Superior temporal gyrus (tissue), 1 donor: ENCODE data around the gene INSC.
A peak's percentile ranks its signal among the peaks of the same experiment; 100 is the strongest.

ENCODE experiments used
- DNase-seq: peaks from one replicate; pipeline ENCODE4 v3.0.0-alpha.2; 2016; ENCODE audit errors: extremely low spot score

INSC gene

GRCh38 chr11:15185021-15185420 lies 70.3 kb downstream of the INSC start:
- DNase-seq = no peak

GRCh38 chr11:15186146-15186545 lies 71.4 kb downstream of the INSC start:
- no peak for DNase-seq

- no peak for DNase-seq
Observed at GRCh38 chr11:15189189-15189588, 74.5 kb downstream of the INSC start.

- DNase-seq = no peak
Observed at GRCh38 chr11:15189641-15190365, 75.1 kb downstream of the INSC start.

- DNase-seq = no peak
Observed at GRCh38 chr11:15190611-15191010, 75.9 kb downstream of the INSC start.

GRCh38 chr11:15192005-15192556 lies 77.4 kb downstream of the INSC start:
- DNase-seq = peak; percentile 25

GRCh38 chr11:15194671-15195415 lies 80.1 kb downstream of the INSC start:
- DNase-seq = no peak

- DNase-seq = no peak
Observed at GRCh38 chr11:15195454-15196200, 80.9 kb downstream of the INSC start.

- DNase-seq = no peak
Observed at GRCh38 chr11:15196704-15197103, 82.0 kb downstream of the INSC start.

GRCh38 chr11:15197696-15198095 lies 83.0 kb downstream of the INSC start:
- DNase-seq = peak; percentile 59

GRCh38 chr11:15198284-15198683 lies 83.6 kb downstream of the INSC start:
- DNase-seq = peak; percentile 43

GRCh38 chr11:15199693-15200092 lies 85.0 kb downstream of the INSC start:
- DNase-seq = no peak

- DNase-seq = no peak
Observed at GRCh38 chr11:15200696-15201095, 86.0 kb downstream of the INSC start.

- DNase-seq = no peak
Observed at GRCh38 chr11:15201586-15201985, 86.9 kb downstream of the INSC start.

GRCh38 chr11:15202626-15203025 lies 87.9 kb downstream of the INSC start:
- DNase-seq = no peak

GRCh38 chr11:15204711-15205110 lies 90.0 kb downstream of the INSC start:
- no peak for DNase-seq

- no peak for DNase-seq
Observed at GRCh38 chr11:15206791-15207190, 92.1 kb downstream of the INSC start.

GRCh38 chr11:15208378-15209222 lies 93.9 kb downstream of the INSC start:
- peak; percentile 88 for DNase-seq

- DNase-seq = no peak
Observed at GRCh38 chr11:15212876-15213275, 98.2 kb downstream of the INSC start.

GRCh38 chr11:15213471-15214231 lies 98.9 kb downstream of the INSC start:
- no peak for DNase-seq

GRCh38 chr11:15215005-15215404 lies 100.3 kb downstream of the INSC start:
- DNase-seq = no peak
